ENCODE results near the gene TEX14.

TEX14 gene

GRCh38 chr17:58507123-58507634, 184.7 kb downstream of the TEX14 start:
- Histone ChIP-seq H3K9ac (no peak overlapping the region; a peak in 1 of 22 replicates), H3K36me3 (peaks cover 95 to 100% (median 98%) of the 10 kb centered on the region in 11 experiments), H3K4me2 (no peak overlapping the region; a peak in 1 of 22 replicates), H3K27ac (peak overlapping the region in 2 of 11 experiments; percentile 0 to 28; a peak in 2 of 22 replicates), H3K4me1 (peaks cover 30 to 66% (median 49%) of the 10 kb centered on the region in 10 experiments), H3K4me3 (no peak overlapping the region), H3K27me3 (no peaks in the 10 kb centered on the region), H4K20me1 (peaks cover 0 to 29% (median 8%) of the 10 kb centered on the region in 11 experiments; a peak in 11 of 22 replicates), H3K9me3 (replicated peaks in 1 of 11) (no peaks in the 10 kb centered on the region)
- TF ChIP-seq Cebpa-rat (IDR thresholded peaks at IDR 0.05), result peak in 2 of 11 experiments; percentile 32 to 65; a peak in 2 of 22 replicates

Data from BLaER1 treated with 17β-estradiol and CSF1 and Interleukin-3, amounts not matched to agents 10 nM and 100 nM (cell line).